Colonic mucosa (tissue), 4 donors: ENCODE measurements around the gene RRAD. TPM values are rescaled to one million over a fixed set of nuclear protein-coding genes. Genes with fewer than 3 reads are reported as not detected.

Experiments used
- DNase-seq: peaks from one replicate; pipeline ENCODE4 v3.0.0-alpha.2; 2020
- H3K27ac ChIP-seq: fragments of 200-600 bp; one replicate; pipeline ENCODE4 v1.8.0; 2021
- H3K27me3 ChIP-seq: fragments of 200-600 bp; one replicate; pipeline ENCODE4 v1.8.0; 2021
- H3K36me3 ChIP-seq: fragments of 200-600 bp; one replicate; pipeline ENCODE4 v1.8.0; 2021
- H3K4me1 ChIP-seq: fragments of 200-600 bp; one replicate; pipeline ENCODE4 v1.8.0; 2021; ENCODE audit warnings: mild to moderate bottlenecking
- H3K4me3 ChIP-seq: fragments of 200-600 bp; one replicate; pipeline ENCODE4 v1.8.0; 2021
- H3K9ac ChIP-seq, 2 donors: one replicate each; pipeline ENCODE4 v1.7.0; 2013; ENCODE audit warnings: control low read depth in 2 of 2, low read depth in 2 of 2, low read length in 2 of 2
- H3K9me3 ChIP-seq: fragments of 200-600 bp; one replicate; pipeline ENCODE4 v1.8.0; 2021
- intact Hi-C: fragments of 100-400 bp; cut with DNase I; formaldehyde crosslinking; loops from one replicate; pipeline ENCODE4 v1.14.1; 2022
- total RNA-seq, 2 donors: library from RNA; stranded (reverse); fragmentation: NEBNext Ultra II Directional in 1 of 2; extraction: Animal tissue kit (Norgen Biotek cat#: 25700) in 1 of 2; gene quantifications; one replicate each; pipeline ENCODE4 v1.2.1, GENCODE V29; 2021
- TF ChIP-seq, protein P1 (sequence below): fragments of 200-600 bp; IDR thresholded peaks from one replicate; pipeline ENCODE4 v1.8.0; 2022; ENCODE audit warnings: antibody characterized with exemption, mild to moderate bottlenecking
- donor health status: healthy.
- donor health status: DM: no; HTN: no; CAD: no.
- donor health status: DM: no; HTN: no; CAD: no.

RRAD gene
- total RNA-seq, 2 donors from 2014 or later, result 1.4 to 4.0 TPM

DNA sequence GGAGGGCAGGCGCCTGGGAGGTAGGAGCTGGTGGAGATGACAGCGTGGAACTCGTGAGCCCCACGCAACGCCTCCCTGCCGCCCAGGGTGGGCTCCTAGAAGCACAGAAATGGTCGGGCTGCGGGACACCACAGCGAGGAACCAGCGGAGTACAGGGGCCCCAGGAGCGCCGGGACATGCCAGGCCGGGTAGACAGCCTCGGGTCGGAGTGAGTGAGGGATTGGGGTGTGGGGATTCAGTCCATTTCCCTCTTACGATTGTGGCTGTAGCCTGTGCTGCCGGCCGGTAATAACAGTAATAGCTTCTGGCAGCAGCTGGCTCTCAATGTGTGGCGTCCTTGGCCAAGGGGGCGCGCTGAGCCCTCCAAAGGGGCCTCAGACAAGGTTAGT lies 23.5 kb upstream of the RRAD start:
- no peak overlapping the region for H3K27ac ChIP-seq
- no peak for DNase-seq
- H3K27me3 ChIP-seq, result no peaks in the 10 kb centered on the region
- no peaks in the 10 kb centered on the region for H3K9me3 ChIP-seq
- intact Hi-C loops, result no loop called here
- TF ChIP-seq, protein P1, sequence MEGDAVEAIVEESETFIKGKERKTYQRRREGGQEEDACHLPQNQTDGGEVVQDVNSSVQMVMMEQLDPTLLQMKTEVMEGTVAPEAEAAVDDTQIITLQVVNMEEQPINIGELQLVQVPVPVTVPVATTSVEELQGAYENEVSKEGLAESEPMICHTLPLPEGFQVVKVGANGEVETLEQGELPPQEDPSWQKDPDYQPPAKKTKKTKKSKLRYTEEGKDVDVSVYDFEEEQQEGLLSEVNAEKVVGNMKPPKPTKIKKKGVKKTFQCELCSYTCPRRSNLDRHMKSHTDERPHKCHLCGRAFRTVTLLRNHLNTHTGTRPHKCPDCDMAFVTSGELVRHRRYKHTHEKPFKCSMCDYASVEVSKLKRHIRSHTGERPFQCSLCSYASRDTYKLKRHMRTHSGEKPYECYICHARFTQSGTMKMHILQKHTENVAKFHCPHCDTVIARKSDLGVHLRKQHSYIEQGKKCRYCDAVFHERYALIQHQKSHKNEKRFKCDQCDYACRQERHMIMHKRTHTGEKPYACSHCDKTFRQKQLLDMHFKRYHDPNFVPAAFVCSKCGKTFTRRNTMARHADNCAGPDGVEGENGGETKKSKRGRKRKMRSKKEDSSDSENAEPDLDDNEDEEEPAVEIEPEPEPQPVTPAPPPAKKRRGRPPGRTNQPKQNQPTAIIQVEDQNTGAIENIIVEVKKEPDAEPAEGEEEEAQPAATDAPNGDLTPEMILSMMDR, result no peak
- H3K4me3 ChIP-seq, result peak overlapping the region; percentile 39
- no peaks in the 10 kb centered on the region for H3K4me1 ChIP-seq
- H3K9ac ChIP-seq, result no peak overlapping the region
- peaks cover under 1% of the 10 kb centered on the region for H3K36me3 ChIP-seq

DNA sequence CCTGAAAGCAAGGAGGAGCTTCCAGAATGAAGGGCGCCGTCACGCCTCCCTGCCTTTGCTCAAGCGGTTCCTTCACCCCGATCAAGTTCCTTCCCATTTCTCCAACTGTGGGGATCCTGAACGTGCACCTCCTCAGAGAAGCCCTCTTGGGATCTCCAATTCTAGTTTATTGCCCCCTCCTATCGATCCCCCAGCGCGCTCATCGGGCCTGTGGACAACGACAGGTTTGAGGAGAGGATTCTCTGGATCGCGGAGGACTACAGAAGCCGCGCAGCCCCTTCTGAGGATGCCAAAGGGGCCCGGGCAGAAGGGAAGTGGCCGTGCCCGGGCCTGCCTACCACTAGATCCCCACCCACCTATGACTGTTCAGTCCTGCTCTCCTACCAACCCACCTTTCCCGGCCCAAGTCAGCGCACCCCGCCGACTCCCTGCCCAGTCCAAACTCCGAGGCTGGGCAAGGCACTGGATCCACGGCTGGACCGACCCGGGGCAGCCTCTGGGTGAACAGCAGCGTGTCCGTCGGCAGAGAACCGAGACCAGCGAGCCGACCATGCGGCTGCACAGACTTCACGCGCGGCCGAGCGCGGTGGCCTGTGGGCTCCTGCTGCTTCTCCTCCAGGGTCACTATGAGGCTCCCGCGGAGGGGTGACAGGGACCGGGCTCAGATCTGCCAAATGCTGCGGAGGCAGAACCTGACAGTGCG lies 22.9 kb upstream of the RRAD start:
- H3K9ac ChIP-seq, result peak overlapping the region; percentile 58 to 66
- H3K27ac ChIP-seq, result no peak overlapping the region
- intact Hi-C loops, result no loop called here
- H3K4me1 ChIP-seq, result no peaks in the 10 kb centered on the region
- H3K4me3 ChIP-seq, result peak overlapping the region; percentile 39
- DNase-seq, result no peak
- TF ChIP-seq, protein P1, result no peak
- peaks cover 6% of the 10 kb centered on the region for H3K36me3 ChIP-seq
- no peaks in the 10 kb centered on the region for H3K9me3 ChIP-seq
- H3K27me3 ChIP-seq, result no peaks in the 10 kb centered on the region

DNA sequence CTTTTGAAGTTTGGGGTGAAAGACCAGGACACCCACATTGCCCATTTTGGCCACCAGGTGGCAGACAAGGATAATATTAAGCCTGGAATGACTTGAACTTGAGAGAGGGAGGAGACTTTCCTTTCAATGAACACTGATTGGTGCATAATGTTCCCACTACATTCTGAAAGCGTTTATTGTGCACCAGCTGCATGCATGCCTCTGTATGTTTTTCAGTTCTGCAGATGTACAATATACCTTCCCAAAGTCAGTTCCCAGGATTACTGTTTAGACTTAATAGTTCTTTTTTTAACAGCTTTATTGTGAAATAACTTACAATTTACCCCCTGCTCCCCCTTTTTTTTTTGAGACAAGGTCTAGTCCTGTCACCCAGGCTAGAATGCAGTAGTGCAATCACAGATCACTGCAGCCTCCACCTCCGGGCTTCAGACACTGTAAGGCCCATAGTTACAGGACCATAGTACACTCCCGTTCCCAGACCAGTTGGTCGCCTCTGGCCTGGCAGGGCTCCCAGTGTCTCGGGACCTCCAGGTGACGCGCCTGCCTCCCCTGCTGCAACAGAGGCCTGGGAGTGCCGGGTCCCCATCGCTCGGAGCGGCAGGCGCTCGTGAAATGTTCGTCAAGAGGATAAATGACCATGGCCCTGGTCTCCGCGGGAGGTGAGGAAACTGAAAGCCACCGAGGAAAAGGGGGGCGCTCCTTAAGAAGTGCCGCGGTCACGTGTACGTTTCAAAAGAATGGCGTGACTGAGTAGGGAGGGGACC lies 22.1 kb upstream of the RRAD start:
- H3K4me1 ChIP-seq, result no peaks in the 10 kb centered on the region
- peaks cover 11% of the 10 kb centered on the region for H3K36me3 ChIP-seq
- intact Hi-C loops, result no loop called here
- no peaks in the 10 kb centered on the region for H3K9me3 ChIP-seq
- TF ChIP-seq, protein P1, result peak; percentile 86
- peak; percentile 95 for DNase-seq
- H3K27ac ChIP-seq, result no peak overlapping the region
- H3K4me3 ChIP-seq, result peak overlapping the region; percentile 39
- peak overlapping the region; percentile 58 to 66 for H3K9ac ChIP-seq
- no peaks in the 10 kb centered on the region for H3K27me3 ChIP-seq

DNA sequence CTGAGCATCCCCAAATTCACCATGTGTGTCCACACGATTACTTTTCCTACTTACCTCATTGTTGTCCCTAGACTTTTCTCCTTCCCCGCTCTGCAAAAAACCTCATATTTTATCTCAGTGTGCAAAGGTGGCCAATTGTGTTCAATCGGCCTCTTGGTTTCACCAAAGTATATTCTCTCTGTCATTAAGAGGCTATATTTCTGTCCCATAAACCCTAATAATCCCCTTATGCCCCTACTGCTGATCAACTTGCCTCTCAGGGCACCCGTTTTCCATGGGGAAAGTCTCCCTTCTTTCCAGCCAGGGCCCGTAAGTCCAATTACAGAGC lies 21.6 kb upstream of the RRAD start:
- H3K27ac ChIP-seq, result no peak overlapping the region
- H3K9ac ChIP-seq, result peak overlapping the region in 1 of 2 donors; percentile 6
- H3K4me1 ChIP-seq, result no peaks in the 10 kb centered on the region
- H3K36me3 ChIP-seq, result peaks cover 16% of the 10 kb centered on the region
- TF ChIP-seq, protein P1, result no peak
- no peaks in the 10 kb centered on the region for H3K27me3 ChIP-seq
- intact Hi-C loops, result no loop called here
- no peak overlapping the region for H3K4me3 ChIP-seq
- DNase-seq, result no peak
- H3K9me3 ChIP-seq, result no peaks in the 10 kb centered on the region

DNA sequence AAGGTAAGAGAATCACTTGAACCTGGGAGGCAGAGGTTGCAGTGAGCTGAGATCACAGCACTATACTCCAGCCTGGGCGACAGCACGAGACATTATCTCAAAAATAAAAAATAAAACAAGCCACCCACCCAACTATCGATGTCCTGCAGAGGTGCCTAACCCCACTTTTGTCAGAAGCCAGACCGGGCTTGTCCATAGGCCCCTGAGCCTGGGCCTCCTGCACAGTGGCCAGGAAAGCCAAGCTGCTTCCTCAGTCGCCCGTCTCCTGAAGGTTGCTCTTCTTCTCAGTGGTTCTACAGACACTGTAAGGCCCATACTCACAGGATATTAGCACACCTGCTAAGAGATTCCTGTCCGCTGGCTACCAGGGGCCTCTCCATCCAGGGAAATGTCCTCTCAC lies 21.2 kb upstream of the RRAD start:
- intact Hi-C loops, result no loop called here
- no peaks in the 10 kb centered on the region for H3K27me3 ChIP-seq
- TF ChIP-seq, protein P1, result no peak
- H3K27ac ChIP-seq, result no peak overlapping the region
- peak overlapping the region in 1 of 2 donors; percentile 6 for H3K9ac ChIP-seq
- no peak overlapping the region for H3K4me3 ChIP-seq
- DNase-seq, result no peak
- no peaks in the 10 kb centered on the region for H3K9me3 ChIP-seq
- H3K4me1 ChIP-seq, result no peaks in the 10 kb centered on the region
- peaks cover 17% of the 10 kb centered on the region for H3K36me3 ChIP-seq
